Stimulated activated CD8-positive, alpha-beta memory T cell treated with anti-CD3 and anti-CD28 coated beads, Interleukin-7, amount 100 ng/mL, for 24 hours (primary cell): ENCODE results near the gene C16orf74.

Experiments used
- DNase-seq: peaks from one replicate; pipeline ENCODE4 v3.0.0-alpha.2; 2020; ENCODE audit warnings: low read depth

Gene C16orf74

DNA sequence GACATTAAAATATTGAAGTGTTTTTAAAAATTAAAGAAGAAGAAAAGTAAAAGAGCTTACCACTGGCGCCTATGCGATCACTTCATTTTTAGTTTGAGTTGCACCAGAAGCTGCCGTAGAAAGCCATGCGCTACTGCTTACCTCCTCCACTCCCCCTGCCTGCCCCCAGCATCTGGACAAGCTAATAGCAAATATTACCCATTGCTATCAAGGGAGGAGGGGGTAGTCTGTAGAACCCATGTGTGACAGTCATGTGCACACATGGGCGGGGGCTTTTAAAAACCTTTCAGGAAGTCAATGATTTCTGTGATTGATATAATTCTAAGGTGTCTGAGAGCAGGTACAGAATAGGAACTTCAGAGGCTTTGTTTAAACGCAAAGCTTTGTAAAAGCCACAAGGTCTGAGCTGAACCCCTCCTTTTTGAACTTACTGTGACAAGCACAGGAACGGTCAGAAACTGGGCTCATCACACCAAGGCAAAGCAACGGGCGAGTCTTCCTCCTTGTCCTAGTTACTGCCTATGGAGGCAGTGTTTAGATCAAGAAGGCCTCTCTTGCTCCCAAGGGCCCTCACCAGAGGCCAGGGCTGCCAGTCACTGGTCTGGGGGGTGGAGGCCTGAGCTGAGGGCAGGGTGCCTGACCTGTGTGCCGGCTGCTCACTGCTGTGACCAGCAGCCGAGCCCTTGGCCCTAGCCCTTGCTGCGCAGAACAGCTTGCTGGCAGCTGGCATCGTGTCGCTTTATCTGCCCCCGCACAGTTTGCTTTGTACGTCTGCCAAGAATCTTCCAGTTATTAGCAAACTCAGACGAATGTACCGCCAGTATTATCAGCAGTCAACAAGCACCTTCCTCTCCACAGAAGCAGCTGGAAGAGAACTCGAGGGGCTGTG lies 77.1 kb downstream of the C16orf74 start:
- DNase-seq = no peak

DNA sequence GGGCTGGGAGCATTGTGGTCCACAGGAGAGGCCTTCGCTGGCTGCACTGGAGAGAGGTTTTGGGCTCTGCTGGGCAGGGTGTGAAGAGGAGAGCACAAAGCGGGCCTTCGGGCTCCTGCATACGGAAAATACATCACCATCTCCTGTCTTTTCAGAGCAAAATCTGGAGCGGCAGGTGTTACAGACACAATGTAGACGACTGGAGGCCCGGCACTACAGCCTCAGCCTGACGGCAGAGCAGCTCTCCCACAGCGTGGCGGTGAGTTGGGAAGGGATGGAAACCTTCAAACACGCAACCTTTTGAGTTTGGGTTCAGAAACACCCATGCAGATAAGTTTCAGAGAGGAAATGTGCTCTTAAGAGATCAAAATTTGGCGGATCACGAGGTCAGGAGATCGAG lies 80.1 kb downstream of the C16orf74 start:
- no peak for DNase-seq

DNA sequence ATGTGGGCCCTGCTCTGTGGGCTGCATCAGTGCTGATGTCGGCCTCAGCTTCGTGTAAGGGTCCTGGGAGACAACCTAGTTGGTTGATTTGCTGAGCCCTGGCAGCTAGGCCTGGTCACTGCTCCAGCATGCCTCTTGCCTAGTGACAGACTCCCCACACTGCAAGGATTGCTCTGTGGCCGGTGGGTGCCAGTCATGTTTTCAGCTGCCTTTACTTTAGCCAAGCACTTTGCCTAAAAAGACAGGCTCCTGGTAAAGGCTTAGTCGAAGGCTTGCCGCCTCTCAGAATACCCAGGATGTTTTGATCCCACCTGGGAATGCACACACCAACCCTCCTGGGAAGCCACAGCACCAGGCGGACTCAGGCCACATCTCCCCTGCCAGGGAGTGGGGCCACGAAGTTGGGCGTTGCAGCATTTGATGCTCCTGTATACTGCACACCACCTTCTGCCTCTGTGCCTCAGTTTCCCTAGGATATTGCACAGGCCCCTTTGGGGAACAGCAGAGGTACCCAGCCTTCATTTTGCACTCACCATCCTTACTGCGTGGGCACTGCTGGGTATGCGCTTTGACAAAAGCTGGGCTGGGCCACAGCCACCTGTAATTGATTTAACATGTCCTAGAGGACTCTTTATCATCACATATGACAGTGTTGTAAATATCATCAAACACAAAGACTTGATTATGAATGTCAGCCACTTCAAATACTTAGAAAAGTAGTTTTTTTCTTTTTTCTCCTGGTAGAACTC lies 82.0 kb downstream of the C16orf74 start:
- DNase-seq = no peak

DNA sequence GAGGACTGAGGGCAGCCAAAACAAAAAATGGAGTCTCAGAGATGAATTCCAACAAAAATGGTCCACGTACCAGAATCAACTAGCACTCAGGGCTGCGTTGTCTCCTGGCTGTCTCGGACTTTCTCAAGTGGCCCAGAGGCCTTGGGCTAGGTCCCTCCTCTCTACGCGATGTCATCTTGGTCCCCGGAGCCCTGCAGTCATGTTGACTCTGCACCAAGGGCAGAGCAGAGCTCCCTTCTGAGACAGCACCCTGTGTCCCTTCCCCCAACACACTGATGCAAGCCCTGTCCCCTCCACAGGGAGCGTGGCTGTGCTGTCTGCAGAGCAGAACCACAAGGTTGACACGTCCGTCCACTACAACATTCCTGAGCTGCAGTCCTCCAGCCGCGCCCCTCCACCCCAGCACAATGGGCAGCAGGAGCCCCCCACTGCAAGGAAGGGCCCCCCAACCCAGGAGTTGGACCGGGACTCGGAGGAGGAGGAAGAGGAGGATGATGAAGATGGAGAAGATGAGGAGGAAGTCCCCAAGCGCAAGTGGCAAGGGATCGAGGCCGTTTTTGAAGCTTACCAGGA lies 83.0 kb downstream of the C16orf74 start:
- no peak for DNase-seq

DNA sequence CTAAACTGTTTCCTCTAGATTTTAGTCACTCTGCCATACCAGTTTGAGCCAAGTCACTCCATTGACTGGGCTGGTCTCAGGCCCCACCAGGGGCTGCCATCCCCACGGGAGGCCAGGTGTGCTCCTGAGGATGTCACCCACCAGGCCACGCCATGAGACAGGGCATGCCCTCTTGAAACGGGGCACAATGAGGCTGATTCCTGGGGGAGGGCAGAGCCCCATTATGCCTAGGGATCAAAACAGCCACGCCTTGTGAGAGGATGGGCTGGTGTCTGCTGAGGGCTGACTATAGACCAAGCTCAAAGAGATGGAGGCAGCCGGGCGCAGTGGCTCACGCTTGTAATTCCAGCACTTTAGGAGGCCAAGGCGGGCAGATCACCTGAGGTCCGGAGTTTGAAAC lies 83.6 kb downstream of the C16orf74 start:
- no peak for DNase-seq

DNA sequence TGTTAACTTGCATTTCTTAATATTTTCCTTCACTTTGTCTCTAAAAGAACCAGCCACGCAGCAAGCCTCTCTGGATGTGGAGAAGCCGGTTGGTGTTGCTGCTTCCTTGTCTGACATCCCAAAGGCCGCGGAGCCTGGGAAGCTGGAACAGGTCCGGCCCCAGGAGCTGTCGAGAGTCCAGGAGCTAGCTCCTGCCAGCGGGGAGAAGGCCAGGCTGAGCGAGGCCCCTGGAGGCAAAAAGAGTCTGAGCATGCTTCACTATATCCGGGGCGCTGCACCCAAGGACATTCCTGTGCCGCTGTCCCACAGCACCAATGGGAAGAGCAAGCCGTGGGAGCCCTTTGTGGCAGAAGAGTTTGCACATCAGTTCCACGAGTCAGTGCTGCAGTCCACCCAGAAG lies 85.0 kb downstream of the C16orf74 start:
- DNase-seq = no peak

DNA sequence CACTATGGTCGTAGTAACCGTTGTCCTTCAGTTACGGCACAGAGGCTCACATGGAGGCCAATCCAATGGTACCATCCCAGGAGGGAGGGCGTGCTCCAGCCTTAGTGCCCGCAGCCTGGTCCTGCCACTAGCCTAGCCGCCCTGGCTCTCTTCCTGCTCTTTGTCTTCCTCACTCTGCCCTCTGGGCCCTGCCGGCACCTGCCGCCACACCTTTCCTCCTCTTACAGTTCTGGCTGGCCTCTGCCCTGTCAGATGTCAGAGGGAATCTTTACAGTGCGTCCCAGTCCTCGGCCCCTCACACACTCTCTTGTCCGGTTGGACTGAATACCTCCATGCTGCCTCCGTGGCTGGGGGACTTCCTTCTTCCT lies 85.5 kb downstream of the C16orf74 start:
- DNase-seq = no peak

DNA sequence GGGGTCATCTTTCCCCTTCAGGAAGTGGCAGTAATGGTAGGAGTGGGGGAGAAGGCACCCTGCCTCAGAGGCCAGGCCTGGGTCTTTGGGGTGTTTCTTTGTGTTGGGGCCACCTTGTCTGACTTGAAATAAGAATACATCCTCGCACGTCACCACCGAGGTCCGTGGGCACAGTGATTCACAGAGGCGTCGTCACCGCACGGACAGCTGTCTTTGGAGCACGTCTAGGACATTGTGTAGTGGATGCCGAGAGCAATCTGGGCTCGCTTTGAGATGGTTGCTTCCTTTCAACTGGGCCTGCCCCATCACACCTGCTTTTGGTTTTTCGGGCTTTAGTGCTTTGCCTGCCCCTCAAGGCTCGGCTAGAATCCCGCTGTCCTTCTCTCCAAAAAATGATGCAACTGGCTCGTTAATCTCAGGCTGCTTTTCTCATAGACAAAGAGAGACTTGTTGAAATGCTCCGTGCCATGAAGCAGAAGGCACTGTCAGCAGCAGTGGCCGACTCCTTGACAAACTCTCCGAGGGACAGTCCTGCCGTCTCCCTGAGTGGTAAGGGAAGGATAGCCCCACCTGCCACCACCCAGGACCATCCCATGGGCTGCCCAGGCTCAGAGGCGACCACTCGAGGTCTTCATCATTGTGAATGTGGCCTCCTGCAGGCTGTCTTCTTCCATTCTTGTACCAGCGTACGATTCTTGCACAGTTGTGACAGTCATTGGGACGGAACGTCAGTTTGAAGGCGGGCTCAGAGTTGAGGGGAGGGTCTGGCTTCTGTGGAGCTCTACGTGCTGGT lies 86.1 kb downstream of the C16orf74 start:
- DNase-seq = no peak

DNA sequence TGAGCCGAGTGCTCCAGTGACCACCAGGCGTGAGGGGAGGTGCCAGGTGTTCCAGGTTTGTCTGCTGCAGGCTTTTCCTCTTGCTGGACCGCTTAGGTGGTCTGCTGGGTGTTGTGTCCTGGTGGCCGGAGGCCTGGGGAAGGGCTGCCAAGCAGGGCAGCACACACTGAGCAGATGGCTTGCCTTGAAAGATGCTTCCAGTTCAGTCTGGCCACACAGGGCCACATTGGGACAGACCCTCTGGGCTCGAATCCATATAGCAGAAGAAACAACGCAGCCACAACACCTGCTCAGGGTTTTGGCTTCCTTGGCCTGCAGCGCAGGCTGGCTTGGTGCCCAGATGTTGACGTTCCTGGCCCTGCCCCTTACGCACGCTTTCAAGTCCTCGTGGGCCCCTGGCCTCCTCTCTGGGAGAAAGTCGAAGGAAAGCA lies 87.0 kb downstream of the C16orf74 start:
- DNase-seq = no peak

DNA sequence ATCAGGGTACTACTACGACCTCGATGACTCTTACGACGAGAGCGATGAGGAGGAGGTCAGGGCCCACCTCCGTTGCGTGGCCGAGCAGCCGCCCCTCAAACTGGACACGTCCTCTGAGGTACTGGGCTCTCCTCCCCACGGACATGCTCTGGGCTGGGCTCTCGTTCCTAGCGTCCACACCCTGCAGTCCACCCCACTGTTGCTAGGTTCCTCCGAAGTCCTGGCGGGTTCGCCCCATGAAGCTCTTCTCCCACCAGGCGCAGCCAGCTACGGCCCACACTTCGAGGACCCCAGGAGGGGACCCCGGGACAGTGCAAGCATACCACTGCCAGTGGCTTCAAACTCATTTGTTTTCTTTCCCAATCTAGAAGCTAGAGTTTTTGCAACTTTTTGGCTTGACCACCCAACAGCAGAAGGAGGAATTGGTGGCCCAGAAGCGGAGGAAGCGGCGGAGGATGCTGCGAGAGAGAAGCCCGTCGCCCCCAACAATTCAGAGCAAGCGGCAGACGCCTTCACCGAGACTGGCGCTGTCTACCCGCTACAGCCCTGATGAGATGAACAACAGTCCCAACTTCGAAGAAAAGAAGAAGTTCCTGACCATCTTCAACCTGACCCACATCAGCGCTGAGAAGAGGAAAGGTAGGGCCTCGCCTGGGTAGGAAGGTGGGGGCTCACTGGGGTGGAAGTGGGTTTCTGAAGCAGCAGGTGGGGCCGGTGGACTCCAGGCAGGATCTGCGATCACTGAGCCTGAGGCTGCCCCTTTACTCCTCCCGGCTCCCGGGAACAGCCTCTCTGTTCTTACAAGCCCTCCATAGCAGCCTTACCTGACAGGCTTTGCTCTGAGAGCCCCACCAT lies 87.7 kb downstream of the C16orf74 start:
- DNase-seq = no peak

DNA sequence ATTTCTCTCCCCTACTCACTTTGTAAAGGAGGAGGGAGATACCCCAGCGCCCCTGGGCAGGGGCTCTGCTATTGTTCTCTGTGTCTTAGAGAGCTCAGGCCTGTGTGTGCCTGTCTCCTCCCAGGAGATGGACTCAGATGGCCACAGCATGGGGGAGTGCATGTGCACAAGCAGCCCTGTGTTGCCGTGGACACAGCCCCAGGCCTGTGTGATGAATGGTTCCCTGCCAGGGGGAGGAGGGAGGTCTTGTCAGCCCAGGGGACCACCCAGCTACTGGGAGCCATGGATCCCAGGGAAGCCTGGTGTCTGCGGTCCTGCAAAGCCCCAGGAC lies 88.4 kb downstream of the C16orf74 start:
- no peak for DNase-seq

DNA sequence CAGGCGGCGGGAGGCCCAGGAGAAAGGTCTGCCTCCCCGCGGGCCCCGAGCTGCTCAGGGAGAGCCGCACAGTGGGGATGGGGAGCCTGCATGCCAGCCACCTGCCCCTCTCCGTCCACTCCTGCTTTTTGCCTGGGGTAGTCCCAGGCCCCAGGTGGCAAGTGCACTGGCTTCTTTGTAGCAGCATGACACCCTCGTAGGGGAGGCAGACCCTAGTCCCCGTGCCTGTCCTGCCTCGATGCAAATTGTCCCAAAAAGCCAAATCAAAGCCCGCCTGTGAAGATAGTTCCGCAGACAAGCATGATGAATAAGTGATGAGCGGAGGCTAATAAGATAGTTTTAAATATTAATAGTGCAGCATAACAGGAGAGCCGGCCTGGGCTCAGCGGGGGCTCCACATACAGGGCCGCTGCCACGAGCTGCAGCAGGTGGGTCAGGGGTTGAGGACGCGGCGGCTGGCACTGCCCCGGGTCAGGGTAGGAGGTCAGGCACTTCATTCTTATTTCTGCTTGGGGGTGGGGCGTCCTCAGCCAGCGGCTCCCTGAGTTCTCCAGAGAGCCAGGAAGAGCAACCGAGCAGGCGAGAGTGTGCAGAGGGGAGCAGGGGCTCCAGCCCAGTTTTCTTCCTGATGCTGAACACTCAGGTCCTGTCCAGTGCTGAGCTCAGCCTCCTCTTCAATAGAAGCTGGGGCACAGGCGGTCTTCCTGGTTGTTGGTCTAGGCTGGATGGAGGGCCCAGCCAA lies 89.0 kb downstream of the C16orf74 start:
- DNase-seq = no peak

DNA sequence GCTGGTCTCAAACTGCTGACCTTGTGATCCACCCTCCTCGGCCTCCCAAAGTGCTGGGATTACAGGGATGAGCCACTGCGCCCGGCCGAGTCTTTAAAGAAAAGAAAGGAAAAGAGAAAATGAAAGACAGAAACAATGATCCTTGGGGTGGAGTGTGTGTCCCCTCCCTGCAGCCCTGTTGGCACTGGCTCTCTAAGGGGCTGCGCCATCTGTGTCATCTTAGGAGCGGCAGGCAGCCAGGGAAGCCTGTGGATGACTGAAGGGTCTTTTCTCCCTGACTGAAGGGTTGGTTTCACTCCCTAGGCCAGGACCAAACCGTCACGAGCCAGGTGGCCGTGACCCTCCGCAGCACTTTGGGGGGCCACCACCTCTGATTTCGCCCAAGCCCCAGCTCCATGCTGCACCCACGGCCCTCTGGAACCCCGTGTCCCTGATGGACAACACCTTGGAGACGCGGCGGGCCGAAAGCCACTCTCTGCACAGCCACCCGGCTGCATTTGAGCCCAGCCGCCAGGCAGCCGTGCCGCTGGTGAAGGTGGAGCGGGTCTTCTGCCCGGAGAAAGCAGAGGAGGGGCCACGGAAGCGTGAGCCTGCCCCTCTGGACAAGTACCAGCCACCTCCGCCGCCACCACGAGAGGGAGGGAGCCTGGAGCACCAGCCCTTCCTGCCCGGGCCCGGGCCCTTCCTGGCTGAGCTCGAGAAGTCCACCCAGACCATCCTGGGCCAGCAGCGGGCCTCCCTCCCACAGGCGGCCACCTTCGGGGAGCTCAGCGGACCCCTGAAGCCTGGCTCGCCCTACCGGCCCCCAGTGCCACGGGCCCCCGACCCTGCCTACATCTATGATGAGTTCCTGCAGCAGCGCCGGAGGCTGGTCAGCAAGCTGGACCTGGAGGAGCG lies 89.8 kb downstream of the C16orf74 start:
- DNase-seq = no peak

DNA sequence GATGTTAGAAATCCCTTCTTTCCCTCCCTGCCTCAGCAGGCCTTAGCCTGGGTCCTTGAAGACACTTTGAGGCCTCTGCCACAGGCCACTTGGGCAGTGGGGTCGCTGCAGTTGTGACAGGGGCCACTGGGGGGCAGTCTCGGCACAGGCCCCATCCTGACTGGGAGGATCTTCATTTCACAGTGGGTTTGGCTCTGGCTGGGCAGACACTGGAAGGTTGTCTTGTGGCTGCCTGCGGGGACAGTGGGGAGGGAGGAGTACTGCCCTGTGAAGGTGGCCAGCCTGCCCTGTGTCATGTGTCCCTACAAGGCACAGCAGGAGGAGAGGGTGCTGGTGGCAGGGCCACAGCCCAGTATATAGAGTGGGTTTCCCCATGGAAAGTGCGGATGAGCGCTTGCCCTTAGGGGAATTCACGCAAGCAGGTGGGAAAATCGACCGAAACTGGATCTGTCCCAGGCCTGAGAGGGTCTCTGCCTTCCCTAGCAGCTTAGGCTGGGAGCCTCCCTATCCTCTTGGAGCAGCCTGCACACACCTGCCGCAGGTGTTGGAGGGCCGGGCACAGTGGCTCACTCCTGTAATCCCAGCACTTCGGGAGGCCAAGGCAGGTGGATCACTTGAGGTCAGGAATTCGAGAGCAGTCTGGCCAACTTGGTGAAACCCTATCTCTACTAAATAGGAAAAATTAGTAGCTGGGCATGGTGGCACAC lies 90.9 kb downstream of the C16orf74 start:
- DNase-seq = peak; percentile 43

DNA sequence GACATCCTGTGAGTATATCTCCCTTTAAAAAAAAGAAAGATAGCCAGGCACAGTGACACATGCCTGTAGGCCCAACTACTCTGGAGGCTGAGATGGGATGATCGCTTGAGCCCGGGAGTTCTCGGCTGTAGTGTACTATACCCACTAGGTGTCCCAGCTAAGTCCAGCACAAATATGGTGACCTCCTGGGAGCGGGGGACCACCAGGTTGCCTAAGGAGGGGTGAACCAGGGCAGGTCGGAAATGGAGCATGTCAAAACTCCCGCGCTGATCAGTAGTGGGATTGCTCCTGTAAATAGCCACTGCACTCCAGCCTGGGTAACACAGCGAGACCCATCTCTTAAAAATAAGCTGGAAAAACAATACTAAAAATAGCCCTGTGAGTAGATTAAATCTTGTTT lies 91.6 kb downstream of the C16orf74 start:
- no peak for DNase-seq

DNA sequence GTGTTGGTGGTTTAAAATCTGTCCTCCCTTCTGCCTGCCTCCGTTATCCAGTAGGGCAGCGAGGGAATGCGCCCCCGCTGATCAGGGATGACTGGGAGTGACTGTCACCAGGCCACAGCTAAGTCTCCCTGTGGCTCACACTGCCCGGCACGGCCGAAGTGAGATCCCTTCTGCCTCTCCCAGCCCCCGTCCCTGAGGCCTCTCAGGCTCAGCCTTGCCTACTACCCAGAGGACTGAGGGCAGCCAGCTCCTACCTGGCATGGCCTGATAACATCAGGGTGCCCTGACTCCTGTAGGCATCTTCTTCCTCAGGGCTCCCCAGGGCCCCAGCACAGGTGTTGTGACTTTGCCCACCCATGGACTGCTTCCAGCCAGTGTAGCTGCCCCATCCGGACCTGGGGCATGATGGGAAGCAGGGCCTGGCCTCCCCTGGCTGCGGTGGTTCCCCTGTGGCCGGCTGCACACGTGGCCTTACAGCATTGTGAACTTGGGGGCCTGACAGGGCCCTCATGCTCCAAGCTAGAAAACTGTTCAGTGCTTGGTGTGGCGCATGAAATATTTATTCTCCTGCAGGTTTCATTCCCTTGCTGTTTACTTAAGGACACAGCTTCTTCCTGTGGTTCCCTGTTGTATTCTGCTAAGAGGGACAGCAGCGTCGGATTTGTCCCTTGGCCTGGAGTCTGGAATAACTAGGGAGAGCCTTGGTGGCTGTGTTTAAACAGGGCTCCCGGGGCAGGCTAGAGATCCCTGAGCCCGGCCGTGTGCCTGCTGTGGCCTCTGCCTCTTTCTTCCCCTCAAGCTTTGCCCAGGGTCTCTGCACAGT lies 92.2 kb downstream of the C16orf74 start:
- no peak for DNase-seq

DNA sequence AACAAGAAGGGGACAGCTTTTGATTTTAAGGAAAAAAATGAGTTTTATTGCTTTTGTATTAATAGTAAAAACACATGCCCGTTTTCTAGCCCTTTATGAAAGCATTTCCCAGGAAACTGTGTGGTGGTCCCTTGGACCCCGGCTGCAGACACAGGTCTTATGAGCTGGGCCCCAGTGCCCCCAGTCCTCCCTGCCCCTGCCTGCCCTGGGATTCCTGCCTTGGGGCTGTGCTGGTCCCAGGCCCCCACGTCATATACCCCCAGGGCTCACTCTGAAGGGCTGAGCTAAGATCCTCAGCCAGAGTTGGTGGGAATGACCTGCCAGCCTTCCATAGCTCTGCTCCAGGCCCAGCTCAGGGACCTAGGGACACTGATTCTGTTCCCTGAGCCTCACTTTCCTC lies 92.9 kb downstream of the C16orf74 start:
- no peak for DNase-seq
